ENCODE data around the gene PPM1D.

PPM1D gene

DNA sequence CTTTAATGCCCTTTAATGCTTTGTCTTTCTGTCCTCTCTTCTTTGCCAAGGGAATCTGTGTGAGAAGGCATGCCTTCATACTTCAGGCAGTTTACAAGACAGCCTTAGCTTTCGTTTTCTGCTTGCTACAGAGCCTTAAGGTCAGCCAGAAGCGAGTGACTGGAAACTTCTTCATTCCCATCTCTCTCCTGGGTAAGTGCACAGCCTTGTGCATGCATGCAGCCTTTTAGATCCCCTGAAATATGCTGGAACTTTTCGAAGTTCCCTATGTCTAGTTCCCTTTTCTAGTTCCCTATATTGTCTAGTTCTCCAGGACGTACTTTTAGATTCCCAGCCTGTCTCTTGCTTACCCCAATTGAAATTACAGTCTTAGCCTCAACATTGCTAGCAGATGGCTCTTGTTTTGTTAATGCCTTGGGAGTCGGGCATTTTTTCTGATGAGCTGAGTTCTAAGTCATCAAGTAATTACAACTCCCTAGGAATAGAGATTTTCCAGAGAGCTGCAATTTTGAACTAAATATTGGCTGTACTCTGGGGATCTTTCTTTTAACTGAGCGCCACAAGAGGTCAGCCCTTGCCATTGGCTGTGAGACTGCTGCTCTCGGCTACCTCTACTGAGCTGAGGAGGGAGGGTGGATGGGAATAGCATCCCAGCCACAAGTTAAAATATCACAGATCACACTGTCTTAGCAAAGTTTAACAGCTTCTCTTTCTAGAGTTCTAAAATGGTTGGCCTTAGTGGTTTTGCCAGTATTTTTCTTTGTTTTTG, 22.7 kb upstream of the PPM1D start:
- Histone ChIP-seq H4K20me1 (ENCODE audit: insufficient read depth, low read length, poor library complexity, severe bottlenecking) (no peaks in the 10 kb centered on the region), H3K9ac (ENCODE audit: low read depth, low read length, poor library complexity, severe bottlenecking) (peak overlapping the region; percentile 23), H3K4me3 (ENCODE audit: low read length, poor library complexity, severe bottlenecking) (peak overlapping the region; percentile 53), H3K4me1 (ENCODE audit: insufficient read depth, low read length, poor library complexity, severe bottlenecking) (no peaks in the 10 kb centered on the region), H3K27me3 (ENCODE audit: insufficient read depth, low read length, poor library complexity, severe bottlenecking) (no peaks in the 10 kb centered on the region), H3K79me2 (ENCODE audit: insufficient read depth, low read length) (no peaks in the 10 kb centered on the region), H3K36me3 (ENCODE audit: insufficient read depth, low read length) (no peaks in the 10 kb centered on the region), H3K9me2 (replicated peaks; ENCODE audit: low read depth, low read length) (no peaks in the 10 kb centered on the region), H2AFZ (ENCODE audit: low read length) (peak overlapping the region; percentile 80), H3F3A (ENCODE audit: low read depth) (no peaks in the 10 kb centered on the region), H3K4me2 (ENCODE audit: low read depth, low read length, poor library complexity, severe bottlenecking) (peak overlapping the region; percentile 63), H3K9me3 (ENCODE audit: insufficient read depth, low read depth, low read length) (no peaks in the 10 kb centered on the region; the same call in 1 of the 2 replicates)
- no peak for TF ChIP-seq EZH2phosphoT487 (IDR thresholded peaks at IDR 0.05; ENCODE audit: borderline replicate concordance)
- TF ChIP-seq, protein P1, sequence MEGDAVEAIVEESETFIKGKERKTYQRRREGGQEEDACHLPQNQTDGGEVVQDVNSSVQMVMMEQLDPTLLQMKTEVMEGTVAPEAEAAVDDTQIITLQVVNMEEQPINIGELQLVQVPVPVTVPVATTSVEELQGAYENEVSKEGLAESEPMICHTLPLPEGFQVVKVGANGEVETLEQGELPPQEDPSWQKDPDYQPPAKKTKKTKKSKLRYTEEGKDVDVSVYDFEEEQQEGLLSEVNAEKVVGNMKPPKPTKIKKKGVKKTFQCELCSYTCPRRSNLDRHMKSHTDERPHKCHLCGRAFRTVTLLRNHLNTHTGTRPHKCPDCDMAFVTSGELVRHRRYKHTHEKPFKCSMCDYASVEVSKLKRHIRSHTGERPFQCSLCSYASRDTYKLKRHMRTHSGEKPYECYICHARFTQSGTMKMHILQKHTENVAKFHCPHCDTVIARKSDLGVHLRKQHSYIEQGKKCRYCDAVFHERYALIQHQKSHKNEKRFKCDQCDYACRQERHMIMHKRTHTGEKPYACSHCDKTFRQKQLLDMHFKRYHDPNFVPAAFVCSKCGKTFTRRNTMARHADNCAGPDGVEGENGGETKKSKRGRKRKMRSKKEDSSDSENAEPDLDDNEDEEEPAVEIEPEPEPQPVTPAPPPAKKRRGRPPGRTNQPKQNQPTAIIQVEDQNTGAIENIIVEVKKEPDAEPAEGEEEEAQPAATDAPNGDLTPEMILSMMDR (conservative IDR thresholded peaks at IDR 0.05; ENCODE audit: low read length): peak; percentile 28; the same call in 1 of the 2 replicates

DNA sequence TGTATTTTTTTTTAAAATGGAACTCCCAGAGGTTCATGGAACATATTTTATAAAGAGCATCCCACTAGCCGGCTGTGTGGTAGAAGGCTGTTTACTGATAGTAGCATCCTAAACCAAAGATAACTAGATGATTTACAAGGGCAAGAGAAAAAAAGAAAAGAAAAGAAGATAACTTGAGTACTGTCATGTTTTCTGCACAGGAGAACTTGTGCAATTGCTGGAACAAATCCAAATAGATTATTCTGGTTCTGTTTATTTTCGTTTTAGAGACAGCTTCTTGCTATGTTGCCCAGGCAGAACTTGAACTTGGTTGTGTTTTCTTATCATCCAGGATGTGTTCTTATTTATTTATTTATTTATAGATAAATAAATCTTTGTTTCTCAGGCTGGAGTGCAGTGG, 20.9 kb upstream of the PPM1D start:
- no peak overlapping the region for H3K4me2 ChIP-seq (ENCODE audit: low read depth, low read length, poor library complexity, severe bottlenecking)
- no peak overlapping the region for H2AFZ ChIP-seq (ENCODE audit: low read length)
- H3K4me1 ChIP-seq (ENCODE audit: insufficient read depth, low read length, poor library complexity, severe bottlenecking): no peaks in the 10 kb centered on the region
- H3K9me3 ChIP-seq (ENCODE audit: insufficient read depth, low read depth, low read length): no peaks in the 10 kb centered on the region; the same call in 1 of the 2 replicates
- no peaks in the 10 kb centered on the region for H3K36me3 ChIP-seq (ENCODE audit: insufficient read depth, low read length)
- no peak for TF ChIP-seq EZH2phosphoT487 (IDR thresholded peaks at IDR 0.05; ENCODE audit: borderline replicate concordance)
- TF ChIP-seq, protein P1 (conservative IDR thresholded peaks at IDR 0.05; ENCODE audit: low read length): no peak
- H3K9ac ChIP-seq (ENCODE audit: low read depth, low read length, poor library complexity, severe bottlenecking): no peak overlapping the region
- no peaks in the 10 kb centered on the region for H3K79me2 ChIP-seq (ENCODE audit: insufficient read depth, low read length)
- no peak overlapping the region for H3K4me3 ChIP-seq (ENCODE audit: low read length, poor library complexity, severe bottlenecking)
- no peaks in the 10 kb centered on the region for H3K27me3 ChIP-seq (ENCODE audit: insufficient read depth, low read length, poor library complexity, severe bottlenecking)
- no peaks in the 10 kb centered on the region for H3K9me2 ChIP-seq (replicated peaks; ENCODE audit: low read depth, low read length)
- no peaks in the 10 kb centered on the region for H3F3A ChIP-seq (ENCODE audit: low read depth)
- no peaks in the 10 kb centered on the region for H4K20me1 ChIP-seq (ENCODE audit: insufficient read depth, low read length, poor library complexity, severe bottlenecking)

DNA sequence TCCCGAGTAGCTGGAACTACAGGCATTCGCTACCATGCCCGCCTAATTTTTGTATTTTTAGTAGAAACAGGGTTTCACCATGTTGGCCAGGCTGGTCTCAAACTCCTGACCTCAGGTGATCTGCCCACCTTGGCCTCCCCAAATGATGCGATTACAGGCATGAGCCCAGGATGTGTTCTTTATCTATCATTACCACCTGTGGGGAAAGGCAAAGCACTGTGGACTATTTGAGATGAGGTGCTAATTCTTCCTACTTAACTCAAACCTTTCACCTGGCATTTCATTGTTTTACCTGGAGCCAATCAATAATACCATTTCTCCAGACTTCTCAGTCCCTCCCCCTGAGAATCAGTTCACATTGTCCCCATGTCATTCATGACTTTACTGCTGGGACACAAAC, 20.4 kb upstream of the PPM1D start:
- Histone ChIP-seq H3K9me3 (ENCODE audit: insufficient read depth, low read depth, low read length) (no peaks in the 10 kb centered on the region; the same call in 1 of the 2 replicates), H3K9ac (ENCODE audit: low read depth, low read length, poor library complexity, severe bottlenecking) (no peak overlapping the region), H3F3A (ENCODE audit: low read depth) (no peaks in the 10 kb centered on the region), H4K20me1 (ENCODE audit: insufficient read depth, low read length, poor library complexity, severe bottlenecking) (no peaks in the 10 kb centered on the region), H3K4me1 (ENCODE audit: insufficient read depth, low read length, poor library complexity, severe bottlenecking) (no peaks in the 10 kb centered on the region), H3K27me3 (ENCODE audit: insufficient read depth, low read length, poor library complexity, severe bottlenecking) (no peaks in the 10 kb centered on the region), H3K36me3 (ENCODE audit: insufficient read depth, low read length) (no peaks in the 10 kb centered on the region), H3K79me2 (ENCODE audit: insufficient read depth, low read length) (no peaks in the 10 kb centered on the region), H3K9me2 (replicated peaks; ENCODE audit: low read depth, low read length) (no peaks in the 10 kb centered on the region), H2AFZ (ENCODE audit: low read length) (no peak overlapping the region), H3K4me3 (ENCODE audit: low read length, poor library complexity, severe bottlenecking) (no peak overlapping the region), H3K4me2 (ENCODE audit: low read depth, low read length, poor library complexity, severe bottlenecking) (no peak overlapping the region)
- TF ChIP-seq, protein P1 (conservative IDR thresholded peaks at IDR 0.05; ENCODE audit: low read length): no peak
- TF ChIP-seq EZH2phosphoT487 (IDR thresholded peaks at IDR 0.05; ENCODE audit: borderline replicate concordance): no peak

All from Loucy (cell line).